Measurements from ENCODE around the gene PRPF18.

The PRPF18 gene

DNA sequence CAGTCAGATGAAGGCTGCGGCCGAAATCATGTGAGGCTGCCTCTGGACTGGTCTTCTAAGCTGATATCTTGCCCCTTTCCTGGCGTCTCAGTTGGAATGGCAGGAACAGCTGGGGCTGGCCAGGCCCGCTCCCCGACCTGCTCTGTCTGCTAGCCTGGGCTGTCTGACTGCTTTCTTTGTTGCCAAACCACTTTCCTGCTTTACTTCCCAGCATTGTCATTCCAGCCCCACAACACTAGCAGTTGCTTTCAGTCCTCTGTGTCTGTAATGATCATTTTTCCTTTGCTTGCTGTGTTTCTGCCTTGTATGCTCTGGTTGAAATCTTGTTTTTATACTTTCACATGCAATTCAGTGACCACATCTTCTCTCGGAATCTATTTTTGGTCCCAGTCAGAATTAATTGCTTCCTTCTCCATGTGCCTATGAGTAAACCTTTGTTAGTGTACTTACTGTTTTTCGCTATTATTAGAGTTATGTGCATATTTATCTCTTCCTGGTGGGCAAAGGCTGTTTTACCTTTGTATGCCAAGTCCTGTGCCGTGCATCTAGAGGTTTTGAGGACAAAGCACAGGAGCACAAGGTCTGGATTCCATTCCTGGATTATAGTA lies 21.6 kb downstream of the PRPF18 start:
- no peak for DNase-seq

- DNase-seq: no peak
Measured at GRCh38 chr10:13612654-13613373, 26.0 kb downstream of the PRPF18 start.

DNA sequence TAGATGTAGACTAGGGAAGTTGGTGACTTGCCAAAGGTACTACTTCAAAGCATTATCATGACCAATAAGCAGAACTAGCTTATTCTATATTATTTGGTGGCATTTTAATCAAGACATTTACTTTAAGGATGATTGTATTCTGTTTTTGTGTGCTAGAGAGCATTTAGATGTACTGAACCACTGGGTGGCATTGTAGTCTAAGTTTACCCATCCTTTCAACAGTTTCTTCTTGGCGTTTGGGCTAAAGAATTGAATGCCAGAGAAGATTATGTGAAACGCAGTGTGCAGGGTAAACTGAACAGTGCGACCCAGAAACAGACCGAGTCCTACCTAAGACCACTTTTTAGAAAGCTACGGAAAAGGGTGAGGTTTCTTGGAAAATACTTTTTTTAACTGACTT lies 26.8 kb downstream of the PRPF18 start:
- DNase-seq: no peak

DNA sequence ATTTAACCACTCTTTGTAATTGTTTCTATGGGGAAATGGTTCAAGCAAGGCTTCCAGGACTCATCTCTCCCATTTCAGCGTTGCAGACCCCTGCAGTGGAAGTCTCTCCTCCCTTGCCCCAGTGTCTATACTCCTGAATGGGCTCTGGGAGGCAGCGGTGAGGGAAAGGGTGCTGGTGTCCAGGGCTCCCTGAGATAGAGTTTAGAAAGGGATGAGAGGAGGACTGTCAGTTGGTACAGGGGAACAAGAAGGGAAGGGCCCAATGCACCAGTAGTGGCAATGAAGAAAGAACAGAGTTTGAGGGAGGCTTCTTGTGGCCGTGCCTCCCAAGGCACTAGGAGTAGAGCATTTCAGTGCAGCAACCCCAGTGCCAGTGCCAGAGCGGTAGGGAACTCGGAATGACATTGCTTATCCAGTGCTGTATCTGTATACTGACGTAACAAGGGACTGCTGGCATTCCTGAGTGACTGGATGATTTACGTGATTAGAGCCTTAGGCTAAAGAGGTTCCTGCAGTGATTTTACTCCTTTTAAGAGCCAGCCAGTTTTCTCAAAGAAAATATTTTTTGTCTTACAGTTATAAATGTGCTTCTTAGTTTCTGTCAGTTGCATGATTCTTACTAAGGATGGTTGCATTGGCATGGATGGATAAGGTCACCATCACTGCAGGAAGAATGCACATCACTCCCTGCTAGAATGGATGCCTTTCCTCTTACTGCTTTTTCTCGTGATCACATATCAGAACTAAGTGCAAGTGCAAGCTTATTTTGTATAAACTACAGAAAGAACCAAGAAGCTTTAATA lies 28.0 kb downstream of the PRPF18 start:
- DNase-seq: no peak

DNA sequence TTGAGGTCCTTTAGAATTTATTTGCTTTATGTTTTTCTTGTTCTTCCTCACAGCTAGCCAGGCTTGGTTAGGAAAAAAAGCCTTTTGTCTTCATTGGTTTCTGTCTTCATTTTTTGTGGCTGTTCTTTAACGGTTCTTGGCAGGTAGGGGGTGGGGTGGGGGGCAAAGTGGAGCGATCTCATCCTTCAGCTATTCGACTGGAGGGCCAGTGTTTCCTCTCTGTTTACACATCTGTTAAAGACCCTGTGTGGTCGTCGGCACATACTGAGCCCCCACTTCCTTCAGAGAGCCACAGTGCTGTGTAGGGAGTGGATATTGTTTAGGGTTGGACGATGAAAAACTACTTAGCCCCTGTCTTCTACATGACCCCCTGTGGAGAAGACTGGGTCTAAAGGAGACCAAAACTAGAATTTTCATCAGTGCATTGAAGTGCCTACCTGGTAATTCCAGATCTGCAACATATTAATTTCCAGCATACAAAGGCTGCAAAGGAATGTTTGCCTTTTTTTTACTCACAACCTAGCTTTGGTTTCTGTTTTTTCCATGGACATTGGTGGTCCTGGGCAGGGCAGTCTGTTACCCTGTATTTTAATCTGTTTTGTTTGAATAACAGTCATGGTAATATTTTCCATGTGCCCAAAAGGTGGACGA lies 29.0 kb downstream of the PRPF18 start:
- DNase-seq: no peak

- no peak for DNase-seq
Measured at GRCh38 chr10:13617116-13617515, 30.4 kb downstream of the PRPF18 start.

DNA sequence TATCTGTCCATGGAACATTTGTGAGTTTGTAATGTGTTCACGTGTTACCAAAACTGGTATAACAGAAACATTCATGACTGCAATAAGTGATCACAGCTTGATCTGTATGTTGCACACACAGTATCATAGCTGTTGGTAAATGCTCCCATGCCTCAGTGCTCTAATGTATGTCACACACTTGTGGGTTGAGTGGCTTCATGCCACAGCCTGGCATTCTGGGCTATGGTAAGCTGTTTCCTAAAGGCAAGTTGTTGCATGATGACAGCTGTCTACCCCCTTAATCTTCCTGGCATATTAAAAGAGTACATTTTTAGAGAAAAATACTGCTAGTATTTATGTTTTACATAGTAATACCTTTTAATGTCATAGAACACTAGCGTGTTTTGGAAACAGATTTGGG lies 35.2 kb downstream of the PRPF18 start:
- no peak for DNase-seq

DNA sequence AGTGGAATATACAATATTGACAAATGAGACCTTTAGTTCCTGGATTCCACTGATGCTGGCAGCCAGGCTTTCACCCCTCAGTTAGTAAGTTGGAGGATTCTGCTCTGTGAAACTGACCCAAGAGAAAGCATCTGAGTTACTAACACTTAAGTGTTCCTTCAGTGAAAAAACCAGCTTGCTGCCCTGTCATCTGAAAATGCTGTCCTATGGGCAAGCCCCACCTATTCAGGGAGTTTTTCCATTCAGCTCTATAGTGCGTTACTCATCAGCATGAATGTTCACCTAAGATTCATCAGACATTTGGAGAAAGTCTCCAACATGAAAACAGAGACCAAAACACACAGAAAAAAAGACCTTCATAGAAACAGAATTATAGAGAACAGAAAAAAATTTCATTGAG lies 37.9 kb downstream of the PRPF18 start:
- DNase-seq: no peak

- DNase-seq: no peak
Measured at GRCh38 chr10:13627459-13628310, 40.9 kb downstream of the PRPF18 start.

DNA sequence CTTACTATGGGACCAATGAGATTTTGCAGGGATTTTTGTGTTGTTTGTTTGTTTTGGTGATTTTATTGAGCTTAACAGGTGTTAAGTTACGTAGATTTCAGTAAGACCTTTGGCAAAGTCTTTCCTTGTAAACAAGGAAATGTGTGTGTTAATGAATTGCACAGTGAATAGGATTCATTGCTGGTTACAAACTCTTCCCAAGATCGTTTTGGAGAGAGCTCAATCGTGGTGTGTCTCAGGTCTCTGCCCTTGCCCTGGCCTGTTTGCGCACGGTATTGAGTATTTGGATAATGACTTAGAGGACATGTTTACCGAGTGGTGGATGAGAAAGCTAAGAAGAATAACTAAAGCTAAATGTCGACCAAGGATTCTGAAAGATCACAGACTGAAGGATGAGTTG lies 41.9 kb downstream of the PRPF18 start:
- no peak for DNase-seq

GRCh38 chr10:13629116-13629515 lies 42.4 kb downstream of the PRPF18 start:
- DNase-seq: no peak

DNA sequence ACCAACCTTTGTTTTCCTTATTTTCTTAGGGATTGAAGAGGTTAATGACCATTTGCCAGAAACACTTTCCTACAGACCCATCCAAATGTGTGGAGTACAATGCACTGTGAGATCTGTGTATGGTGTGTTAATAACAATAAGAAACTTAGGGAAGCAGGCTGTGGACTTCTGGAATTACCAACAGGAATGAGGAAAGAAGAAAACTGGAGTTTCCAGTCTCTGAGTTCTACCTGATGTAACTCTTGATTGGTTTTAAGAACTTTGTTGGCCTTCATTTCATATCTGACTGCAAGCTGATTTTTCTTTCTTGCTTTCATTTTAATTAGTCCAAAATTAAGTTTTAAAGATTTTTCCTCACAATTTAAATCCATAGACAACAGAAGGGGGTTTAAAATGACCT lies 43.5 kb downstream of the PRPF18 start:
- no peak for DNase-seq

DNA sequence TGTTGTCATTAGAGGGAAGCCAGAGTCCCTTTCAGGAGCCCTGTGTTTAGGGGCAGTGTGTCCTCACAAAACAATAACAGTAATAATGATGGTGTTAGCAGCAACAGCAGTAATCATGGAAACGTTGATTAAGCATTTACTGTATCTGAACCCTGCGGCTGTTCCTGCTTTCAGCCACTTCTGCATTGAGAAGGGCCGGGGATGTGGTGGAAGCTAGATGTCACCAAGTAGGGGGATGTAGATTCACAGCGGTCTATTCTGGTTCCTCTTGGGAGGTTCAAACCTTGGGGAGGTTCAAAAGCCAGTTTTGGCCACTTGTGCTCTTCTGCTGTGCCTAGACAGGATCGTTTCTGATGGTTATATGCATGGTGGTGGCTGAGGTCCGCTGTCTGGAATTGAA lies 44.8 kb downstream of the PRPF18 start:
- no peak for DNase-seq

DNA sequence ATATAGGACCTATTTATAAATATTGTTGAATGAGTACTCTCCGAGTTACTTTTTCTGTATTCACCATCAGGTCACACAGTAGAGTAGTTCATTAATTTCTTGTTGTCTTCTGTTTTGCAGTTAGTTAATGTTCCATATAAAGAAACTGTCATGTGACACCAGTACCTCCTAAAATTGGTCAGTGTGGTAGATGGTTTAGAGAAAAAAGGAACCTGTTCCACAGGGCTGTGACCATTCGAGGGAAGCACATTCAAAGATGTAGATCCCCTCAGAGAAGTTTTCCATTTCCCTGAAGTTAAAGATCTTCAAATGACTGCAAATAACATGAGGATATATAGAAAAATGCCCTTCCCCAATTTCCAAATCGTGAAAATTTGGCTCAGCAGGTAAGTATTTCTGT lies 45.7 kb downstream of the PRPF18 start:
- DNase-seq: no peak

DNA sequence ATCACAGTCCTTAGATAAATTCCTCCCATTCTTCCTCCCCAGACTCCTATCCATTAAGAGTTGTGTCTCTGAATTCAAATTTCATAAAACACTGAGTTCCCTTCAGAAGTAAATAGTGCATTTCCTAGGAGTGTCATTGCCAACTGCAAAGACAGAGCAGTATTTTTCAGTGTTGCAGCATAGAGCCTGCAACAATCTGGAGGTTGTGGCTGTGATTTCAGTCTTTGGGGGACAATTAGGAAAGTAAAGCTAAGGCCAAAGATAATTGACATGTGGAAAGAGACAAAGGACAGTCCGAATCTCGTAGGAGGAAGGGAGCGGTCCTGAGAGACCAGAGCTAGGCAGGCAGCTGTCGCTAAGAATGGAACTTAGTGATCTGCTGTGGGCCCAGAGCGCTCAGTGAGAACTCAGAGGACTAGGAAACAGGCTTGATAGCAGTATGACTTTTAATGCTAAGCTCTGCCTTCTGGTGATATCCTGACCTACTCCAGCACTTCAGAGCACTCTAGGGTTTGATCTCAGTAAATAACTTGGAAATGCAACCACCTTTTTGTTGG lies 46.2 kb downstream of the PRPF18 start:
- no peak for DNase-seq

DNA sequence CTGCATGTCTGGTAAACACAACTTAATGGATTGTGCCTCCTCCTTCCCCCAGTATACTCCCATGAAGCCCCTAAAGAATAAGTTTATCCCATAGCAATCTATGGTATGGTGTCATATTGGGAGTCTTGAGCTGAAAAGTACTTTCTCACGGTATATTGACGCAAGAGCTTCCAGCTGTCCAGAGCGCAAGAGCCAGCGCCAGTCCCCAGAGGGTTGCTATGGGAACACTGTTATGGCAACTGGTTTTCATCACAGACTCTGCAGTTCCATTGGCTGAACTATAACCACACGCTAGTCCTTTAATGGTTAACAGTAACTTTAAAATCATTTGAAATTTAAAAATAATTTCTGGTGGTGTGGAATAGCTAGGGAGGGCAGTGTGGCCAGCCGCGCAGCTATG lies 46.9 kb downstream of the PRPF18 start:
- no peak for DNase-seq

- no peak for DNase-seq
Measured at GRCh38 chr10:13634207-13634606, 47.4 kb downstream of the PRPF18 start.

- DNase-seq: no peak
Measured at GRCh38 chr10:13636776-13637175, 50.0 kb downstream of the PRPF18 start.

GRCh38 chr10:13637303-13637856 lies 50.6 kb downstream of the PRPF18 start:
- DNase-seq: no peak

DNA sequence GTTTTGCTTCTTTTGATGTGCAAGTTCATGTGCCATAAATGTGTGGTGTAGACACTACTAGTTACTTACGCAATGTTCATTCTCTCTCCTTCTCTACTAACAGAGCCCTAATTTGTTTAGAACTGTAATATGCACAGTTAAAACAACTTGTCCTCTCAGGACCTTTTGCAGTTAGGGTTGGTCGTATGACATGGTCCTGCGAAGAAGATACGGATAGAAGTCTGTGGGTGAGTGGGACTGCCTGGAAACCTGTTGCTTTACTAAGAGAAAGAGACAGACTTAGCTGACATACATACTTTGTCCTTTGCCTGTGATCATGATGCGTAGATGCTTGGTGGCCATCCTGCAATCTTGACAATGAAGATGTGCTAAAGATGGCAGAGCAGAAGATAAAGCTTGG lies 51.1 kb downstream of the PRPF18 start:
- DNase-seq: no peak

- DNase-seq: no peak
Measured at GRCh38 chr10:13642293-13642692, 55.5 kb downstream of the PRPF18 start.

DNA sequence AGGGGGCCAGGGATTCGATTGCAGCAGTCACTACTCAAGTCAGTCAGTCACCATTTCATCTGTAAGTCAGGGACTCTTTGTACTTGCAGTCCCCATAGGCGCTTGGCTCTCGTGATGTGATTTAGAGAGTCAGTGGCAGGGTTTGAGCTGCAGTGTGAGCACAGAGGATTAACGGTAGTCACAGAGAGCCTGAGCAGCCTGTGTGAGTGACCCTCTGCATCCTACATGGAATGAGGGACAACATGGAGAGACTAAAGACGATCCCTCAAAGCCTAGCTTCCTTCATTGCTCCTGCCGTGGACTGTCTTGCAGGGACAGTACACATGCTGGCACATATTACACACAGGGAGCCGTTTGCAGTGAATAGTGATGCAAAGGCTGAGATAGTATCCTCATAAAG lies 56.3 kb downstream of the PRPF18 start:
- DNase-seq: no peak
